Measurements from ENCODE around the gene KCND2.

The KCND2 gene

DNA sequence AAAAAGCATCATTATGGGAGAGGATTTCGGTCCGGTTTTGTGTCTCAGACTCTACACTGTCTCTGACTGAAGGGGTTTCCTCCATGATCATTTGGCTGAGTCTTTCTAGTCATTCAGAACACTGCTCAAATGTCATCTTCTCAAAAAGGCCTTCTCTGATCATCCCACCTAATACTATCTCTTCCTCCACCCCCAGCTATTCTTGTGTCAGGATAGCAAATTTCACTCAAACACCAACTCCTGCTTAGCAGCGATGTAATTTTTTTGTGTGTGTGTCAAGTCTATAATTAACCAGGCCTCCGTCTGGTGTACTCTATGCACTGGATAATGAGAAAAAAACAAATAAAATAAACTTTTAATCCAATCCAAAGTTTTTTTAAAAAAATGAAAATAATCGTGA lies 200.4 kb downstream of the KCND2 start:
- Histone ChIP-seq H3K9me2 (ENCODE audit: low read depth, low read length) (no peaks in the 10 kb centered on the region), H3K4me3 (ENCODE audit: low read depth, low read length, poor library complexity, severe bottlenecking) (no peak overlapping the region), H3K79me2 (ENCODE audit: insufficient read depth, low read length) (no peaks in the 10 kb centered on the region), H3F3A (ENCODE audit: insufficient read depth, low read length) (no peaks in the 10 kb centered on the region), H3K9ac (ENCODE audit: low read length) (no peak overlapping the region), H3K4me1 (ENCODE audit: insufficient read depth, low read length, severe bottlenecking) (no peaks in the 10 kb centered on the region), H2AFZ (ENCODE audit: low read length) (no peak overlapping the region), H3K27ac (ENCODE audit: low read depth, low read length, poor library complexity, severe bottlenecking) (no peak overlapping the region), H3K9me3 (ENCODE audit: low read length) (no peaks in the 10 kb centered on the region), H4K20me1 (ENCODE audit: insufficient read depth, low read length) (no peaks in the 10 kb centered on the region), H3K27me3 (ENCODE audit: insufficient read depth, low read length) (no peaks in the 10 kb centered on the region), H3K4me2 (ENCODE audit: low read length) (no peak overlapping the region), H3K36me3 (ENCODE audit: insufficient read depth, low read length) (no peaks in the 10 kb centered on the region)
- TF ChIP-seq EZH2 (IDR thresholded peaks at IDR 0.05; ENCODE audit: borderline replicate concordance, low read length) = no peak
- TF ChIP-seq, protein P1, sequence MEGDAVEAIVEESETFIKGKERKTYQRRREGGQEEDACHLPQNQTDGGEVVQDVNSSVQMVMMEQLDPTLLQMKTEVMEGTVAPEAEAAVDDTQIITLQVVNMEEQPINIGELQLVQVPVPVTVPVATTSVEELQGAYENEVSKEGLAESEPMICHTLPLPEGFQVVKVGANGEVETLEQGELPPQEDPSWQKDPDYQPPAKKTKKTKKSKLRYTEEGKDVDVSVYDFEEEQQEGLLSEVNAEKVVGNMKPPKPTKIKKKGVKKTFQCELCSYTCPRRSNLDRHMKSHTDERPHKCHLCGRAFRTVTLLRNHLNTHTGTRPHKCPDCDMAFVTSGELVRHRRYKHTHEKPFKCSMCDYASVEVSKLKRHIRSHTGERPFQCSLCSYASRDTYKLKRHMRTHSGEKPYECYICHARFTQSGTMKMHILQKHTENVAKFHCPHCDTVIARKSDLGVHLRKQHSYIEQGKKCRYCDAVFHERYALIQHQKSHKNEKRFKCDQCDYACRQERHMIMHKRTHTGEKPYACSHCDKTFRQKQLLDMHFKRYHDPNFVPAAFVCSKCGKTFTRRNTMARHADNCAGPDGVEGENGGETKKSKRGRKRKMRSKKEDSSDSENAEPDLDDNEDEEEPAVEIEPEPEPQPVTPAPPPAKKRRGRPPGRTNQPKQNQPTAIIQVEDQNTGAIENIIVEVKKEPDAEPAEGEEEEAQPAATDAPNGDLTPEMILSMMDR (IDR thresholded peaks at IDR 0.05; ENCODE audit: low read length) = no peak

DNA sequence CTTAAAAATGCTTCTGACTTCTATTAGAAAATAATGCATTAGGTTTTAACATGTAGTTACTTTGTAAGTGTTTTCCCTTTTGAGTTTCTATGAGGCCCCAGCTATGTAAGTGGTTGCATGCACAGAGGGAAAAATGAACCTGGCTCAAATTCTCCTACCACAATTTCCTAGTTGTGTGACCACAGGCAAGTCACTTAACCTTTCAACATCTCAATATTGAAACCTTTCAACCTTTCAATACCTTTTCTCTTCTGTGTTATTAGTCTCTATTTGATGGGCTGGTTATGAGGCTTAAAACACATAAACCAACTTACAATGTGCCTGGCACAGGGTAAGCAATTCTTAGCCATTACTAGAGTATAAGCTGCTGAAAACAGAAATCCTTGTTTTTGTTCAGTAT lies 203.0 kb downstream of the KCND2 start:
- Histone ChIP-seq H3K4me1 (ENCODE audit: insufficient read depth, low read length, severe bottlenecking) (no peaks in the 10 kb centered on the region), H3K9ac (ENCODE audit: low read length) (no peak overlapping the region), H4K20me1 (ENCODE audit: insufficient read depth, low read length) (no peaks in the 10 kb centered on the region), H3K9me2 (ENCODE audit: low read depth, low read length) (no peaks in the 10 kb centered on the region), H3K27ac (ENCODE audit: low read depth, low read length, poor library complexity, severe bottlenecking) (no peak overlapping the region), H3K4me2 (ENCODE audit: low read length) (no peak overlapping the region), H3K27me3 (ENCODE audit: insufficient read depth, low read length) (no peaks in the 10 kb centered on the region), H3K79me2 (ENCODE audit: insufficient read depth, low read length) (no peaks in the 10 kb centered on the region), H3K36me3 (ENCODE audit: insufficient read depth, low read length) (no peaks in the 10 kb centered on the region), H3K9me3 (ENCODE audit: low read length) (no peaks in the 10 kb centered on the region), H2AFZ (ENCODE audit: low read length) (no peak overlapping the region), H3K4me3 (ENCODE audit: low read depth, low read length, poor library complexity, severe bottlenecking) (no peak overlapping the region), H3F3A (ENCODE audit: insufficient read depth, low read length) (no peaks in the 10 kb centered on the region)
- TF ChIP-seq EZH2 (IDR thresholded peaks at IDR 0.05; ENCODE audit: borderline replicate concordance, low read length) = no peak
- TF ChIP-seq, protein P1 (IDR thresholded peaks at IDR 0.05; ENCODE audit: low read length) = no peak

DNA sequence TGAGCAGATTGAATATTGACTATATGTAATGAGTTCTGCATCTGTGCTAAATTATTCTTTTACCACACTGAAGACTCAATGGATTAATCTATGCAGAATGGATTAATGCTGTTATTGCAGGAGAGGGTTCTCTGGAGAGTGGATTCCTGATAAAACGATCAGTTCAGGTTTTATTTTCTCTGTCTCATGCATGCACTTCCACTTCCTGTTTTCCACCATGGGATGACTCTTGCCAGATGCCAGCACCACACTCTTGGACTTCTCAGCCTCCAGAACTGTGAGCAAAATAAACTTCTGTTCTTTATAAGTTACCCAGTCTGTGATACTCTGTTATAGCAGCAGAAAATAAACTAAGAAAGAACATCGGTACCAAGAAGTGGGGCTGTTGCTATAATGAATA lies 207.5 kb downstream of the KCND2 start:
- no peak overlapping the region for H3K27ac ChIP-seq (ENCODE audit: low read depth, low read length, poor library complexity, severe bottlenecking)
- no peaks in the 10 kb centered on the region for H3K9me3 ChIP-seq (ENCODE audit: low read length)
- H3K4me3 ChIP-seq (ENCODE audit: low read depth, low read length, poor library complexity, severe bottlenecking) = no peak overlapping the region
- H4K20me1 ChIP-seq (ENCODE audit: insufficient read depth, low read length) = no peaks in the 10 kb centered on the region
- H3K27me3 ChIP-seq (ENCODE audit: insufficient read depth, low read length) = no peaks in the 10 kb centered on the region
- TF ChIP-seq, protein P1 (IDR thresholded peaks at IDR 0.05; ENCODE audit: low read length) = no peak
- no peak for TF ChIP-seq EZH2 (IDR thresholded peaks at IDR 0.05; ENCODE audit: borderline replicate concordance, low read length)
- no peaks in the 10 kb centered on the region for H3K79me2 ChIP-seq (ENCODE audit: insufficient read depth, low read length)
- H2AFZ ChIP-seq (ENCODE audit: low read length) = no peak overlapping the region
- no peak overlapping the region for H3K9ac ChIP-seq (ENCODE audit: low read length)
- no peaks in the 10 kb centered on the region for H3K36me3 ChIP-seq (ENCODE audit: insufficient read depth, low read length)
- H3K9me2 ChIP-seq (ENCODE audit: low read depth, low read length) = no peaks in the 10 kb centered on the region
- no peak overlapping the region for H3K4me2 ChIP-seq (ENCODE audit: low read length)
- H3K4me1 ChIP-seq (ENCODE audit: insufficient read depth, low read length, severe bottlenecking) = no peaks in the 10 kb centered on the region
- no peaks in the 10 kb centered on the region for H3F3A ChIP-seq (ENCODE audit: insufficient read depth, low read length)
